GM18526 (cell line): Measurements from ENCODE around the gene STAMBPL1.

Experiments used
- POLR2A ChIP-seq: IDR thresholded peaks from 3 replicates; pipeline ENCODE4 v1.6.1; 2011; ENCODE audit not compliant: insufficient read length; ENCODE audit errors: extremely low read depth

Gene STAMBPL1

DNA sequence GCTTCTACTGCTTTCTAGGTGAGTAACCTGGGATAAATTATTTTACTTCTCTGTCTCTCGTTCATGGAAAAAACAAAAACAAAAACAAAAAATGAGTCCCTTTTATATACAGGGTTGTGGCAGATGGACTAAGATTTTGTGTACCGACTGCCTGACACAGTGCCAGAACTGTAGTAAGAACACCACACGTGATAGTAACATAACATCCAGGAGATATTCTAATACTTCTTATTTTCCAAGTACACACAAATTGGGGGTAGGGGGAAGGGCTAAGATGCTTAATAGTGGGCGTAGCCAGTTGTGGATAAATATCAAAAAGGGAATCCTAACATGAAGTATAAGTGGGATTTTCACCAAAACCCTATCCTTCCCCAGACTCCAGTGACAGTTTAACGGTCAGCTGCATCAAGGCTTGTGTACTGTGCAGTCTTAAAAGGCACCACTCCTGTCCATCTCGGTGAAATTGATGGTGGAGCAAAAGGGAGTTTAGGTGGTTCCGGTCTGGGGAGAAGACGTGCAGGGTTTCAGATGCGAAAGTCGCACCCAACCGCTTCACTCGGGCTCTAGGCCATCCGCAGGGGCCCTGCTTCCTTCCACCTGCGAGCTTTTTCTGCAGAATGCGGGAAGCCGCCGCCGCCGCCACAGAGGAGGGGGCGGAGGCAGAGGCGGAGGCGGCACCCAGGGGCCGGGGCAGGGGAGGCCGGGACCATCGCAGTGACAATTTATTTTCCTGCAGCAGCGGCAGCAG is at the start of gene STAMBPL1:
TSS of gene STAMBPL1 (plus strand) at position 712 of the 748 bp plus-strand sequence. CDS start 21,464 bp downstream, outside the sequence.
- no peak for TF ChIP-seq POLR2A

DNA sequence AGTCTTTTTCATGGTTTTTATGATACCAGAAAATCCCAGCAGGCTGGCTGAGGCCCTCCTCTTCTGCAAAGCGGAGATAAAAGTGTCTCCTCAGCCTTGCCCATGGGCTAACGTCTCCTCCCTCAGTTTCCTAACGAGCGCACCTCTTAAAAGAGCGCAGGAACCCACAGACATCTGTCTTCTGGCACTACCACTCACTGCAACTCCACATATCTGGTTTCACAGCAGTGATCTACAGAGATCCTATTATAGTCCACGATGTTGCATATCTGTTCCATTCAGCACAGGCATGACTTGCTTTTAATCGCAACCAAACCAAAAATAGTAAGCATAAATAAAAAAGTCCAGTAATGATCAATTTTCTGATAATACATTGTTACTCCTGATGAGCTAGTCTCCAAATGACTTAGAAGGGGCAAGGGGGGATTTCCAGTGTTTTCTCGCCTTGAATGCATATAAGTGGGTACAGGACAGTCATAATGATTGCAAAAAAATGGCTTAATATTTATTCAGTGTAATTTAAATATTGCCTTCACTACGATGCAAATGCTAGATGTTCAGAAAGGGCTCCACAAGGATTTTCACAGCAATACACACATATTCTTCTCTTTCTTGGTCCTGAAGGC is 49.3 kb upstream of the STAMBPL1 start:
- no peak for TF ChIP-seq POLR2A

- no peak for TF ChIP-seq POLR2A
Observed at GRCh38 chr10:88831709-88832108, 48.3 kb upstream of the STAMBPL1 start.

DNA sequence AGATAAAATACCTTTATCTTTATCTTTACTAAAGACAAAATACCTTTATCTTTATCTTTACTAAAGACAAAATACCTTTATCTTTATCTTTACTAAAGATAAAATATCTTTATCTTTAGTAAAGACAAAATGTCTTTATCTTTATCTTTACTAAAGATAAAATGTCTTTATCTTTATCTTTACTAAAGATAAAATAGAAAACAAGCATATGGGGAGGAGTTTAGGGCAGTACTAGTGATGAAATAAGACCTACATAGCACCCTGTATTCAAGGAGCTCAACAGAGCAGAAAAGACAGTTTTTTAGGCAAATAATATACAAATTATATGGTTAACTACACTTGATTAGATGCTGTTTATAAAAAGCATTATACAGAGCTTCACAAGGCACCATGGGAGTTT is 47.7 kb upstream of the STAMBPL1 start:
- TF ChIP-seq POLR2A, result no peak

DNA sequence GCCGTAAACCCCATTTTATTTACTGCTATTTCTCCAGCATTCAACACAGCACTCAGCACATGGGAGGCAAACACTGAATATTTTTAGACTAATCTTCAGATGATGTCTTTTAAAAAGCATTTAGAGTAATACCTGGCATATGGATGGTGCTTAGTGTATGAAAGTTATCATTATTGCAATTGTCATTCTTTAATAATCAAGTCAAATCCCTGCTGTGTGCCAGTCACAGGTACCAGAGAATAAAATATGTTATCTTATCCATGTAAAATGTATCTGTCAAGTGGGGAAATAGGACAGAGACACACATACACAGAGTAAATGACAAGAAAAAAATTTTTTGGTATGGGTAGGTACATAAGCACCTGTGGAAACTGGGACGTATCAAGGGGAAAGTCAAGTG is 46.9 kb upstream of the STAMBPL1 start:
- no peak for TF ChIP-seq POLR2A

GRCh38 chr10:88833723-88834122 is 46.3 kb upstream of the STAMBPL1 start:
- TF ChIP-seq POLR2A, result no peak

- no peak for TF ChIP-seq POLR2A
Observed at GRCh38 chr10:88835096-88835909, 44.7 kb upstream of the STAMBPL1 start.

- no peak for TF ChIP-seq POLR2A
Observed at GRCh38 chr10:88835910-88836221, 44.2 kb upstream of the STAMBPL1 start.

- no peak for TF ChIP-seq POLR2A
Observed at GRCh38 chr10:88838766-88839350, 41.2 kb upstream of the STAMBPL1 start.

- TF ChIP-seq POLR2A, result no peak
Observed at GRCh38 chr10:88840104-88840503, 39.9 kb upstream of the STAMBPL1 start.

DNA sequence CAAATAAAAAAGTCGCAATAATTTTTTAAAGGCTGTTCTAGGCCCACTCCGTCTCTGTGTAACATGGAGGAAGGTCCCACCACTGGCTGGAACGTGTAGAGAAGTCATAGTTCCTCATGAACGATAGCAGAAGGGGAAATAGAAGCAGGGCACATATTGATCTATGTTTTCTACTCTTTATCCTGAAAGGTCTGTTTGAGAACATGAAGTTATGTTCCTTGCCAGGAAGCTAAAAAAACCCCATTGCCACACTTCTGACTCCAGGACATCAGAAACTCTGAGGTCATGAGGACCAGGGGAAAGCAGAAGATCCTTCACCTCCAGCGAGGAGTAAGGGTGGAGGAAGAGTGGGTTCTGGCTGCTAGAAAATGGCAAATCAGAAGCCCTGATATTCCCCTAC is 39.2 kb upstream of the STAMBPL1 start:
- no peak for TF ChIP-seq POLR2A

DNA sequence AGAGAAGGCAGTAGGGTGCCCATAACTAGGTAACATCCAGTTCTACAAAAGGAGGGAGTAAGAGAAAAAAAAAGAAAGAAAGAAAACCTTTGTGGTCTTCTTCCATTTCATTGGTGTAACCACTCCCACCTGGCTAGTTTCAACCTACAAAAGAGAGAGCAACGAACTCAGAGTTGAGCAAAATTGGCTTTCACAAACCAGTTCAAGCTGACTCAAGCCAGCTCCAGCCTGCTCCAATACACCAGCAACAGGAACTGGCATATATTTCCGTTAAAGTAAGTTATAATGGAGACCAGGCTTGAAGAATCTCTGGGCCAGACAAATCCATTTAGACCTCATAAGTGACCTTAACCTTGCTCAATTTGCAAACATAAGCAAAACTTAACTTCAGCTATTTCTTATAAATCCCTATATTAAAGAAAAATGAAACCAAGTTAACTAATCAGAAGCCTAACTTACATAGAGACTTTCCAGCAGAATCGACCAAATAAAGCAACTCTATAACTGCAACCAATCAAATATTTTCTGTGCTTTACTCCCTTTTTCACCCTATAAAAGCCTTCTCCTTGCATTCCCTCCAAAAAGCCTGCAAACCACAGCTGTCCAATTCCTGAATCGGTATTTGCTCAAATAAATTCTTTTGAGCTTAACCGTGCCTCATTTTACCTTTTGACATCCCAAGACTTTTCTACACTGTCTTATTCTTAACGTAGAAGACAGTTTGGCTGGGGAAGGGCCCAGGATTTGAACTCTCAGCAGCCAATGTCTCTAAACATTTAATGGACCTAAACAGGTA is 38.5 kb upstream of the STAMBPL1 start:
- TF ChIP-seq POLR2A, result no peak

DNA sequence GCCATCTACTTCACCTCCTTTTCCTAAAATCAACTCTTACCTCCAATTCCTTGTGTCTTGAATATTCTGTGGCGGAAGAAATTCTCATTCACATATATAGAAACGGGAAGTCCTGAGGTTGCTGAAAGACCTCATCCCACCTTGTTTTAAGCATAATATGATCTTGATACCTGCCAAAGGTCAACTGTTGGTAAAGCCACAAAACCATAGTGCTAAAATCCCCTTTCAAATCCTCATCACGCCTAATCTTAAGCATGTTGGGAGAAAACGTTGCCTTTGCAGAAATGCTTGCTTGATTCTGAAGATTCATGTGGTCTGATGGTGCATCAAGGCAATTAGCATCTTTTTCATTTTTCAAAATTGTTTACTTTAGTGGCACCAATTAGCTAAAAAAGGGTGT is 36.9 kb upstream of the STAMBPL1 start:
- TF ChIP-seq POLR2A, result no peak

DNA sequence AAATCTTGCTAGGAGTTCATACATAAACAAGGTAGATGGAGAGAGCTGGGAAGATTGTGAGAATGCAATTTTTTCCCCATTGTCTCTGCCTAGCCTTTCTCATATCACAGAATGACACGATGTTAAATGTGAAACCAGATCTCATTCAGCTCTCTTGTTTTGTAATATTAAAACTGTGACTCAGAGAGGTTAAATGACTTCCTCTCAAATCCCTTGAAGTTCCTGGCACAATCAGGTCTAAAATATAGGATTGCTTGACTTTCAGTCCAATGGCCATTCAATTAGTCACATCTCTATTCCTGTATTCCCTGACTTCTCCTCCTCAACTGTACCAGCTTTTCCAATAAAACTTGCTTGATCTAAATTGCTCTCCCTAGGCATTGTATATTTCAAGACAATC is 31.5 kb upstream of the STAMBPL1 start:
- TF ChIP-seq POLR2A, result no peak

DNA sequence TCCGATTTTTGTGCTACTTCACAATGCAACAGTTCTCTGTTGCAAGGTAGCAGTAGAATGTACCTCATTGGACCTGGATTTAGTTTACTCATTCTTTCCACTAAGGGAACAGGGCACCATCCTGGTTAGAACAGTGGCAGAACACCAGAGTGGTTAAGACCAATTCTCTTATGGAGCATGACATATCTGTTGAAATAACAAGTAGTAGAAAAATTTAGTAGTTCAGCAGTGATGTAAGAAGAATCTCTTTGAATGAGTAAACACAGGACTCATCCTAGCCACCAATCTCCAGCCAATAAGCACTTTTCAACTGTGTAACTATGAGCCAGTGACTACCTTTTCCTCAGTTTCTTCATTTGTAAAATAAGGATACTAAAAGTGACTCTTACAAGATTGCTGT is 30.8 kb upstream of the STAMBPL1 start:
- TF ChIP-seq POLR2A, result no peak
